ENCODE results near the gene ACOT11.

DNA sequence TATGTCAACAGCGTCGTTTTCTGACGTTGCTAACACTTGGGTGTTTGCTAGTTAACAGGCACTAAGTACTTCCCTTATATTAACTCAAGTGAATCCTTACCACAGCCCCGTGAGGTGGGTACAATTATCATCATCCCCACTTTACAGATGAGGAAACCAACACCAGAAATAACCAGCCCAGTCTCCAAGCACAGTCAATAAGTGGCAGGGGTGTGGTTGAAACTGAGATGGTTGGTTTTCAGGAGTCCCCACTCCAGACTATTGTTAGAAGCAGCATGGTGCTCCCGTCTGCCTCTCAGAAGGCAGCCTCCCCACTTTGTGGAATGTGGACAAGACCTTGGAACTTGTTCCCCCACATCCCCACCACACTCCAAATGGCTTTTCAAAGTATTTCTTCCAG lies 45.7 kb upstream of the ACOT11 start:
- TF ChIP-seq, protein P1, sequence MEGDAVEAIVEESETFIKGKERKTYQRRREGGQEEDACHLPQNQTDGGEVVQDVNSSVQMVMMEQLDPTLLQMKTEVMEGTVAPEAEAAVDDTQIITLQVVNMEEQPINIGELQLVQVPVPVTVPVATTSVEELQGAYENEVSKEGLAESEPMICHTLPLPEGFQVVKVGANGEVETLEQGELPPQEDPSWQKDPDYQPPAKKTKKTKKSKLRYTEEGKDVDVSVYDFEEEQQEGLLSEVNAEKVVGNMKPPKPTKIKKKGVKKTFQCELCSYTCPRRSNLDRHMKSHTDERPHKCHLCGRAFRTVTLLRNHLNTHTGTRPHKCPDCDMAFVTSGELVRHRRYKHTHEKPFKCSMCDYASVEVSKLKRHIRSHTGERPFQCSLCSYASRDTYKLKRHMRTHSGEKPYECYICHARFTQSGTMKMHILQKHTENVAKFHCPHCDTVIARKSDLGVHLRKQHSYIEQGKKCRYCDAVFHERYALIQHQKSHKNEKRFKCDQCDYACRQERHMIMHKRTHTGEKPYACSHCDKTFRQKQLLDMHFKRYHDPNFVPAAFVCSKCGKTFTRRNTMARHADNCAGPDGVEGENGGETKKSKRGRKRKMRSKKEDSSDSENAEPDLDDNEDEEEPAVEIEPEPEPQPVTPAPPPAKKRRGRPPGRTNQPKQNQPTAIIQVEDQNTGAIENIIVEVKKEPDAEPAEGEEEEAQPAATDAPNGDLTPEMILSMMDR (IDR thresholded peaks at IDR 0.05), result no peak
- TF ChIP-seq TCF7L2 (IDR thresholded peaks at IDR 0.05; ENCODE audit: low read depth, low read length) (no peak), REST (IDR thresholded peaks at IDR 0.05; ENCODE audit: insufficient read depth in 1 of 2, low read depth in 2 of 2, low read length in 1 of 2) (no peak)
